ENCODE data around the gene NRK.

GRCh38 chrX:105874790-105875189 lies 52.5 kb downstream of the NRK start:
- no peak for TF ChIP-seq POLR2A (IDR thresholded peaks at IDR 0.05)
- no peak for TF ChIP-seq CTCF (IDR thresholded peaks at IDR 0.05)

Data from ovary (tissue), 3 donors.